SU-DHL-6 (cell line): ENCODE measurements around the gene GARIN5B.
"Not testable (repeated sequence)": the region's sequence is repeated elsewhere in the genome, so short reads cannot be mapped to it uniquely, and the experiment has no call there.

Experiments
- H2AFZ ChIP-seq: fragments of 200-600 bp; sonication (generic); 2 replicates; pipeline ENCODE4 v1.6.1; 2014; ENCODE audit warnings: low read depth, mild to moderate bottlenecking, moderate library complexity, mixed read lengths, antibody characterized with exemption, low read length; ENCODE audit not compliant: severe bottlenecking
- H3F3A ChIP-seq: fragments of 200-600 bp; shearing (Covaris generic); 2 replicates; pipeline ENCODE4 v1.6.0; 2016; ENCODE audit warnings: antibody characterized with exemption, mild to moderate bottlenecking; ENCODE audit not compliant: insufficient read depth
- H3K27ac ChIP-seq: fragments of 200-600 bp; sonication (generic); 2 replicates; pipeline ENCODE4 v1.5.1; 2016; ENCODE audit warnings: low read depth, mild to moderate bottlenecking, low read length, moderate library complexity, mixed read lengths
- H3K27me3 ChIP-seq: fragments of 200-600 bp; sonication (generic), shearing (Covaris generic); 2 replicates; pipeline ENCODE4 v1.6.0; 2014; ENCODE audit warnings: mild to moderate bottlenecking, low read length
- H3K36me3 ChIP-seq: fragments of 200-600 bp; sonication (generic); 2 replicates; pipeline ENCODE4 v1.6.1; 2014; ENCODE audit warnings: mild to moderate bottlenecking, low read length, mixed read lengths
- H3K4me2 ChIP-seq: fragments of 300-600, 200-600 bp; shearing (Covaris generic), sonication (generic); 2 replicates; pipeline ENCODE4 v1.6.0; 2014; ENCODE audit warnings: low read length, low read depth, mild to moderate bottlenecking; ENCODE audit not compliant: poor library complexity, severe bottlenecking
- H3K4me3 ChIP-seq: fragments of 200-600 bp; sonication (generic); 2 replicates; pipeline ENCODE4 v1.5.1; 2014; ENCODE audit warnings: antibody characterized with exemption, low read length, mild to moderate bottlenecking, mixed read lengths; ENCODE audit not compliant: insufficient read depth, poor library complexity, severe bottlenecking
- H3K79me2 ChIP-seq: fragments of 200-600 bp; sonication (generic); 2 replicates; pipeline ENCODE4 v1.6.1; 2014; ENCODE audit warnings: mild to moderate bottlenecking, low read length, moderate library complexity; ENCODE audit not compliant: insufficient read depth
- H3K9ac ChIP-seq: fragments of 200-600 bp; sonication (generic); 2 replicates; pipeline ENCODE4 v1.7.0; 2014; ENCODE audit warnings: mild to moderate bottlenecking, low read length
- H3K9me2 ChIP-seq: fragments of 200-600 bp; sonication (generic); replicated peaks from 2 replicates; pipeline ENCODE4 v1.6.1; 2014; ENCODE audit warnings: low read length; ENCODE audit not compliant: insufficient read depth
- H3K9me3 ChIP-seq: fragments of 200-600 bp; sonication (generic); 2 replicates; pipeline ENCODE4 v1.6.1; 2014; ENCODE audit warnings: low read length, mixed read lengths; ENCODE audit not compliant: insufficient read depth
- H4K20me1 ChIP-seq: fragments of 200-600 bp; sonication (generic); 2 replicates; pipeline ENCODE4 v1.6.1; 2014; ENCODE audit warnings: low read depth, mild to moderate bottlenecking, antibody characterized with exemption, low read length, moderate library complexity, mixed read lengths
- CTCF ChIP-seq: fragments of 200-600 bp; sonication (generic); IDR thresholded peaks from one replicate; pipeline ENCODE4 v1.5.1; 2017; ENCODE audit warnings: antibody characterized with exemption, mild to moderate bottlenecking, low read length, moderate library complexity; ENCODE audit not compliant: insufficient read depth, poor library complexity, severe bottlenecking
- EZH2phosphoT487 ChIP-seq: fragments of 200-600 bp; sonication (generic), shearing (Covaris generic); conservative IDR thresholded peaks from 2 replicates; pipeline ENCODE4 v1.6.1; 2018; ENCODE audit warnings: mild to moderate bottlenecking, antibody characterized with exemption, low read length, moderate library complexity, mixed read lengths

The GARIN5B gene

DNA sequence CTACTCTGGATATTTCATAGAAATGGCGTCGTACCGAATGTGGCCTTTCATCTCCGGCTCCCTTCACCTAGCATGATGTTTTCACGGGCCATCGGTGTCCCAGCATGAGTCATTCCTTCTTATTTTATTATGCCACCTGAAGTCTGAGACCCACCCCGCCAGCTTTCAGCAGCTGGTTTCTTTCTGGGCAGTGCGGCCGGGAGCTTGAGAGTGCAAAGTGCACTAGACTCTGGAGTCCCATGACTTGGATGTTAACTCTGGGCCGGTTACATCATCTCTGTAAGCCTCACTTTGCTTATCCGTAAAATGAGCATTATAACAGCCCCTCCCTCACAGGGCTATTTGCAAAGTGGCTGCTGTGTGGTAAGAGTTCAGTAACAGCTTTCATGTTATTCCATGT is 29.2 kb downstream of the GARIN5B start:
- no peak overlapping the region for H3K4me2 ChIP-seq
- H3K4me3 ChIP-seq = no peak overlapping the region
- H4K20me1 ChIP-seq = no peaks in the 10 kb centered on the region
- no peaks in the 10 kb centered on the region for H3K36me3 ChIP-seq
- no peak overlapping the region for H3K27ac ChIP-seq
- H2AFZ ChIP-seq = no peak overlapping the region
- no peak overlapping the region for H3K9ac ChIP-seq
- no peaks in the 10 kb centered on the region for H3F3A ChIP-seq
- H3K79me2 ChIP-seq = no peaks in the 10 kb centered on the region
- TF ChIP-seq EZH2phosphoT487 (no peak), CTCF (no peak)
- no peaks in the 10 kb centered on the region for H3K27me3 ChIP-seq
- no peaks in the 10 kb centered on the region for H3K9me3 ChIP-seq
- H3K9me2 ChIP-seq = no peaks in the 10 kb centered on the region

GRCh38 chr19:55329791-55330190 is 33.3 kb downstream of the GARIN5B start:
- not testable (repeated sequence) for H3K27ac ChIP-seq, H3F3A ChIP-seq, H4K20me1 ChIP-seq, H3K9me3 ChIP-seq, H2AFZ ChIP-seq, H3K27me3 ChIP-seq, H3K36me3 ChIP-seq, H3K4me3 ChIP-seq, H3K9ac ChIP-seq, H3K4me2 ChIP-seq, H3K9me2 ChIP-seq, H3K79me2 ChIP-seq

DNA sequence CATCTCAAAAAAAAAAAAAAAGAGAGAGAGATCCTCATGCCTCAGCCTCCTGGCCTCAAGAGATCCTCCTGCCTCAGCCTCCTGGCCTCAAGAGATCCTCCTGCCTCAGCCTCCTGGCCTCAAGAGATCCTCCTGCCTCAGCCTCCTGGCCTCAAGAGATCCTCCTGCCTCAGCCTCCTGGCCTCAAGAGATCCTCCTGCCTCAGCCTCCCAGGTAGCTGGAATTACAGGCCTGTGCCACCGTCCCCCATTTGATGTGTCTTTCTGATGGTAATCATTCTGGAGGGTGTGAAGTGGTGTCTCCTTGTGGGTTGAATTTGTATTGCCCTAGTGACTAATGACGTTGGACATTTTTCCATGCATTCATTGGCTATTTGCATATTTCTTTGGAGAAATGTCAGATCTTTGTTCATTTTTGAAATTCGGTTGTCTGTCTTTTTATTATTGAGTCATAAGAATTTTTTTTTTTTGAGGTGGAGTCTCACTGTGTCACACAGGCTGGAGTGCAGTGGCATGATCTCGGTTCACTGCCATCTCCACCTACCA is 34.2 kb downstream of the GARIN5B start:
- H3F3A ChIP-seq, H4K20me1 ChIP-seq, H3K9me2 ChIP-seq, H3K4me2 ChIP-seq, H3K27me3 ChIP-seq, H3K9me3 ChIP-seq, H3K9ac ChIP-seq, H3K4me3 ChIP-seq, H3K79me2 ChIP-seq, H2AFZ ChIP-seq, H3K36me3 ChIP-seq, H3K27ac ChIP-seq: not testable (repeated sequence)

DNA sequence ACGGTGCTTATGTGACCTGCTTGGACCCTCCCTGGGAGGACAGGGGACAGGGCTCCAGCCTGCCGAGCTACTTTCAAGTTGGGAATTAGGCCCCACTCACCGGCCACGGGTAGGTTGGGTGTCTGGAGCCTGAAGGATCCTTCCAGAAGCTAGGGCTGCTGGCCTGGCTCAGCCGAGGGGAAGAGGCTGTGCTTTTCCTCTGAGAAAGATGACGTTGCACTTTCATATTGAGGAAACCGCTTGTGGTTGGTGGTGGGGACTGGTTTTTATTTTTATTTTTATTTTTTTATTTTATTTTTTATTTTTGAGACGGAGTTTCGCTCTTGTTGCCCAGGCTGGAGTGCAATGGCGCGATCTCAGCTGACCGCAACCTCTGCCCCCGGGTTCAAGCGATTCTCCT is 37.9 kb downstream of the GARIN5B start, which contains the start of gene TMEM150B:
TMEM150B (minus strand) TSS at position 170 of the 400 bp plus-strand sequence. CDS start 4,305 bp downstream, outside the sequence.
- no peak within 1 kb of the TSS for H3K4me2 ChIP-seq
- H3K4me3 ChIP-seq = no peak within 1 kb of the TSS
- H3K36me3 ChIP-seq = no peaks in the 10 kb centered on the region
- H4K20me1 ChIP-seq = no peaks in the 10 kb centered on the region
- H3K9me2 ChIP-seq = no peaks in the 10 kb centered on the region
- no peak within 1 kb of the TSS for H3K9ac ChIP-seq
- H3K9me3 ChIP-seq = no peaks in the 10 kb centered on the region
- no peaks in the 10 kb centered on the region for H3K27me3 ChIP-seq
- no peak within 1 kb of the TSS for H2AFZ ChIP-seq
- TF ChIP-seq EZH2phosphoT487 (no peak), CTCF (no peak)
- H3F3A ChIP-seq = no peaks in the 10 kb centered on the region
- no peaks in the 10 kb centered on the region for H3K79me2 ChIP-seq
- no peak within 1 kb of the TSS for H3K27ac ChIP-seq
